Tibial nerve (tissue), 3 donors: ENCODE data around the gene TTC21A.

Source experiments
- CTCF ChIP-seq, 5 experiments: fragments of 200-600 bp in 3 of 5; fragments of 450-650 bp in 2 of 5; sonication (generic) in 3 of 5; IDR thresholded peaks; one replicate each; pipeline ENCODE4 v1.5.1; 2016 to 2019; ENCODE audit warnings: antibody characterized with exemption in 5 of 5, mild to moderate bottlenecking in 3 of 5, moderate library complexity in 2 of 5
- POLR2A ChIP-seq, 2 donors: fragments of 450-650 bp; IDR thresholded peaks; one replicate each; pipeline ENCODE4 v1.6.1; 2017; ENCODE audit warnings: antibody characterized with exemption in 2 of 2, mild to moderate bottlenecking in 2 of 2, moderate library complexity in 2 of 2

DNA sequence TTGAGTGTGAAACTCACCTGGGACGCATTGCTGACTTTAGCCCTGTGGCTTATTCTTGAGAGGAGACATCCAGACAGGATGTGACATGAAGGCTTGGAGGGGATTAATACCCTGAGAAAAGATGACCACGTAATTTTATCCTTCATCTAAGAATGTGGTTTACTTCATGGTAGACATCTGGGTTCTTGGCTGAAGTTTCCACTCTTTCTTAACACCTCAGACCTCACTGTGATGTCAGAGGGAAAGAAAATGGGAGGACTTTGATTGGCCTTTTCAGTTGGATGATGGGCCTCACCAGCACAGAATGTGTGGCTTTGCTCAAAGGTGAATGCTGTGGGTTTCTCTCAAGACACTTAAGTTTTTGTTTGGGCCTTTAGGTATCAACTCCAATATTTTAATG is 16.6 kb upstream of the TTC21A start:
- no peak for TF ChIP-seq CTCF (IDR thresholded peaks at IDR 0.05)
- no peak for TF ChIP-seq POLR2A (IDR thresholded peaks at IDR 0.05)
